ENCODE data around the gene KRT15. TPM values are rescaled to one million over a fixed set of nuclear protein-coding genes. Genes with fewer than 3 reads are reported as not detected.

The KRT15 gene
- total RNA-seq, 1 donor from 2014 or later: not detected

- Histone ChIP-seq H3K27ac (ENCODE audit: low read depth, low read length) (no peak overlapping the region), H3K36me3 (ENCODE audit: control insufficient read depth in 3 of 3, insufficient read depth in 3 of 3, low read length in 3 of 3) (no peaks in the 10 kb centered on the region), H3K4me3 (ENCODE audit: low read length in 3 of 3) (no peak overlapping the region), H3K4me1 (ENCODE audit: control insufficient read depth in 3 of 3, insufficient read depth in 3 of 3, low read length in 3 of 3) (peaks cover 0 to 9% (median 6%) of the 10 kb centered on the region in 3 donors), H3K9me3 (ENCODE audit: control insufficient read depth in 3 of 3, low read length in 3 of 3) (no peaks in the 10 kb centered on the region), H3K27me3 (ENCODE audit: control insufficient read depth in 3 of 3, insufficient read depth in 3 of 3, low read length in 3 of 3) (peaks cover 49 to 58% (median 52%) of the 10 kb centered on the region in 3 donors), H3K9ac (ENCODE audit: low read depth in 1 of 3, low read length in 3 of 3) (no peak overlapping the region)
These were observed 10.3 kb upstream of the KRT15 start for GRCh38 chr17:41528959-41529353.

DNA sequence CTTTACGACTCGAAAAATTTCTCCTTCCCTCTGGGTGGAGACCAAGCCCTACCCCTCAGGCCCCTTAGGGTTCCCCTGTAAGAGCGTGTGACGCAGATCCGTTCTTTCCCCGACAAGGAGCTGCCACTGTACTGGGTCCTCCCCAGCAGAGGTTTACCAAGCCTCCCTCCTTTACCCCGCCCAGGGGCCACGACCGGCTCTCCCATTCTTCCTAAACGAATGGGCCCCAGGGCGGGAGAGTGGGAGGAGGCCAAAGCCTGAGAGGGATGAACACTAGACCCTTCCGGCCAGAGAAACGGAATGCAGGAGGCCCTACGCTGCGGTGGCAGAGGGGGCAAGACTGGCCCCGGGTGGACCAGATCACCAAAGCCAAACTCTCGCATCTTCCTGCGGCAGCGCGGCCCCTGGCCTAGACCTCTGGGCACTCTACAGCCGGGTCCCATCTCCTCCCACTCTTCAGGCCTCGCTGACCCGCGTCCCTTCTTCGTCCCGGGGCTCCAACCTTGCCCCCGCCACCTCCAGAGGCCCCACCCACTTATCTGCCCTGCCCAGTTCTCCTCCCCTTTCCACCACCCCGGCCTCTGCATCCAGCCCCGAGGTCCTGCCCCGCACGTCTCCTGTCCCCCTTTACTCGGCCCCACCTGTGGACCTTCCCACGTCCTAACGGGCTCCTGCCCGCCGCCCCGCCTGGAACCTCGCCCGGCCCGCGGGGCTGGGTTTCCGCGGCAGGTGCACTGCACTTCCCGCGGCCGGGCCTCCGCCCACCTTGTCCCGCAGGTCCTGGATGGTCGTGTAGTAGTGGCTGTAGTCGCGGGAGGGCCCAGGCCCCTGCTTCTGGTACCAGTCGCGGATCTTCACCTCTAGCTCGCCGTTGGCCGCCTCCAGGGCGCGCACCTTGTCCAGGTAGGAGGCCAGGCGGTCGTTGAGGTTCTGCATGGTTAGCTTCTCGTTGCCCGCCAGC, 8.7 kb upstream of the KRT15 start:
- H3K4me1 ChIP-seq (ENCODE audit: control insufficient read depth in 3 of 3, insufficient read depth in 3 of 3, low read length in 3 of 3): peaks cover 0 to 9% (median 6%) of the 10 kb centered on the region in 3 donors
- H3K4me3 ChIP-seq (ENCODE audit: low read length in 3 of 3): no peak overlapping the region
- no peak overlapping the region for H3K9ac ChIP-seq (ENCODE audit: low read depth in 1 of 3, low read length in 3 of 3)
- no peaks in the 10 kb centered on the region for H3K36me3 ChIP-seq (ENCODE audit: control insufficient read depth in 3 of 3, insufficient read depth in 3 of 3, low read length in 3 of 3)
- peaks cover 49 to 60% (median 60%) of the 10 kb centered on the region in 3 donors for H3K27me3 ChIP-seq (ENCODE audit: control insufficient read depth in 3 of 3, insufficient read depth in 3 of 3, low read length in 3 of 3)
- no peak overlapping the region for H3K27ac ChIP-seq (ENCODE audit: low read depth, low read length)
- H3K9me3 ChIP-seq (ENCODE audit: control insufficient read depth in 3 of 3, low read length in 3 of 3): no peaks in the 10 kb centered on the region

- Histone ChIP-seq H3K4me1 (ENCODE audit: control insufficient read depth in 3 of 3, insufficient read depth in 3 of 3, low read length in 3 of 3) (peaks cover 2 to 13% (median 6%) of the 10 kb centered on the region in 3 donors), H3K9me3 (ENCODE audit: control insufficient read depth in 3 of 3, low read length in 3 of 3) (no peaks in the 10 kb centered on the region), H3K27me3 (ENCODE audit: control insufficient read depth in 3 of 3, insufficient read depth in 3 of 3, low read length in 3 of 3) (peaks cover 34 to 63% (median 47%) of the 10 kb centered on the region in 3 donors), H3K36me3 (ENCODE audit: control insufficient read depth in 3 of 3, insufficient read depth in 3 of 3, low read length in 3 of 3) (no peaks in the 10 kb centered on the region), H3K9ac (ENCODE audit: low read depth in 1 of 3, low read length in 3 of 3) (no peak overlapping the region), H3K4me3 (ENCODE audit: low read length in 3 of 3) (no peak overlapping the region), H3K27ac (ENCODE audit: low read depth, low read length) (no peak overlapping the region)
These were observed 5.6 kb upstream of the KRT15 start for GRCh38 chr17:41524261-41524660.

GRCh38 chr17:41523787-41524186, 5.1 kb upstream of the KRT15 start:
- H3K27ac ChIP-seq (ENCODE audit: low read depth, low read length): no peak overlapping the region

GRCh38 chr17:41523225-41523593, 4.5 kb upstream of the KRT15 start:
- no peak overlapping the region for H3K27ac ChIP-seq (ENCODE audit: low read depth, low read length)
- no peak overlapping the region for H3K4me3 ChIP-seq (ENCODE audit: low read length in 3 of 3)
- peaks cover 25 to 55% (median 39%) of the 10 kb centered on the region in 3 donors for H3K27me3 ChIP-seq (ENCODE audit: control insufficient read depth in 3 of 3, insufficient read depth in 3 of 3, low read length in 3 of 3)
- H3K36me3 ChIP-seq (ENCODE audit: control insufficient read depth in 3 of 3, insufficient read depth in 3 of 3, low read length in 3 of 3): no peaks in the 10 kb centered on the region
- H3K9me3 ChIP-seq (ENCODE audit: control insufficient read depth in 3 of 3, low read length in 3 of 3): no peaks in the 10 kb centered on the region
- H3K4me1 ChIP-seq (ENCODE audit: control insufficient read depth in 3 of 3, insufficient read depth in 3 of 3, low read length in 3 of 3): peaks cover 2 to 12% (median 6%) of the 10 kb centered on the region in 3 donors
- H3K9ac ChIP-seq (ENCODE audit: low read depth in 1 of 3, low read length in 3 of 3): no peak overlapping the region

More at GRCh38 chr17:41523787-41524186, 5.1 kb upstream of the KRT15 start:
- H3K9me3 ChIP-seq (ENCODE audit: control insufficient read depth in 3 of 3, low read length in 3 of 3): no peaks in the 10 kb centered on the region
- no peaks in the 10 kb centered on the region for H3K36me3 ChIP-seq (ENCODE audit: control insufficient read depth in 3 of 3, insufficient read depth in 3 of 3, low read length in 3 of 3)
- no peak overlapping the region for H3K9ac ChIP-seq (ENCODE audit: low read depth in 1 of 3, low read length in 3 of 3)
- H3K4me1 ChIP-seq (ENCODE audit: control insufficient read depth in 3 of 3, insufficient read depth in 3 of 3, low read length in 3 of 3): peaks cover 2 to 13% (median 6%) of the 10 kb centered on the region in 3 donors
- no peak overlapping the region for H3K4me3 ChIP-seq (ENCODE audit: low read length in 3 of 3)
- peaks cover 29 to 59% (median 43%) of the 10 kb centered on the region in 3 donors for H3K27me3 ChIP-seq (ENCODE audit: control insufficient read depth in 3 of 3, insufficient read depth in 3 of 3, low read length in 3 of 3)

- H3K36me3 ChIP-seq (ENCODE audit: control insufficient read depth in 3 of 3, insufficient read depth in 3 of 3, low read length in 3 of 3): no peaks in the 10 kb centered on the region
- no peak overlapping the region for H3K27ac ChIP-seq (ENCODE audit: low read depth, low read length)
- H3K9ac ChIP-seq (ENCODE audit: low read depth in 1 of 3, low read length in 3 of 3): no peak overlapping the region
- peaks cover 18 to 52% (median 38%) of the 10 kb centered on the region in 3 donors for H3K27me3 ChIP-seq (ENCODE audit: control insufficient read depth in 3 of 3, insufficient read depth in 3 of 3, low read length in 3 of 3)
- no peaks in the 10 kb centered on the region for H3K9me3 ChIP-seq (ENCODE audit: control insufficient read depth in 3 of 3, low read length in 3 of 3)
- peaks cover under 1 to 5% (median 2%) of the 10 kb centered on the region in 3 donors for H3K4me1 ChIP-seq (ENCODE audit: control insufficient read depth in 3 of 3, insufficient read depth in 3 of 3, low read length in 3 of 3)
- H3K4me3 ChIP-seq (ENCODE audit: low read length in 3 of 3): no peak overlapping the region
These were observed 3.9 kb upstream of the KRT15 start for GRCh38 chr17:41522301-41523224.

- H3K4me1 ChIP-seq (ENCODE audit: control insufficient read depth in 3 of 3, insufficient read depth in 3 of 3, low read length in 3 of 3): peaks cover 0 to 4% (median 2%) of the 10 kb centered on the region in 3 donors
- no peaks in the 10 kb centered on the region for H3K9me3 ChIP-seq (ENCODE audit: control insufficient read depth in 3 of 3, low read length in 3 of 3)
- no peak overlapping the region for H3K9ac ChIP-seq (ENCODE audit: low read depth in 1 of 3, low read length in 3 of 3)
- H3K36me3 ChIP-seq (ENCODE audit: control insufficient read depth in 3 of 3, insufficient read depth in 3 of 3, low read length in 3 of 3): no peaks in the 10 kb centered on the region
- peaks cover 12 to 45% (median 31%) of the 10 kb centered on the region in 3 donors for H3K27me3 ChIP-seq (ENCODE audit: control insufficient read depth in 3 of 3, insufficient read depth in 3 of 3, low read length in 3 of 3)
- no peak overlapping the region for H3K27ac ChIP-seq (ENCODE audit: low read depth, low read length)
- H3K4me3 ChIP-seq (ENCODE audit: low read length in 3 of 3): no peak overlapping the region
These were observed 3.0 kb upstream of the KRT15 start for GRCh38 chr17:41521574-41522261.

DNA sequence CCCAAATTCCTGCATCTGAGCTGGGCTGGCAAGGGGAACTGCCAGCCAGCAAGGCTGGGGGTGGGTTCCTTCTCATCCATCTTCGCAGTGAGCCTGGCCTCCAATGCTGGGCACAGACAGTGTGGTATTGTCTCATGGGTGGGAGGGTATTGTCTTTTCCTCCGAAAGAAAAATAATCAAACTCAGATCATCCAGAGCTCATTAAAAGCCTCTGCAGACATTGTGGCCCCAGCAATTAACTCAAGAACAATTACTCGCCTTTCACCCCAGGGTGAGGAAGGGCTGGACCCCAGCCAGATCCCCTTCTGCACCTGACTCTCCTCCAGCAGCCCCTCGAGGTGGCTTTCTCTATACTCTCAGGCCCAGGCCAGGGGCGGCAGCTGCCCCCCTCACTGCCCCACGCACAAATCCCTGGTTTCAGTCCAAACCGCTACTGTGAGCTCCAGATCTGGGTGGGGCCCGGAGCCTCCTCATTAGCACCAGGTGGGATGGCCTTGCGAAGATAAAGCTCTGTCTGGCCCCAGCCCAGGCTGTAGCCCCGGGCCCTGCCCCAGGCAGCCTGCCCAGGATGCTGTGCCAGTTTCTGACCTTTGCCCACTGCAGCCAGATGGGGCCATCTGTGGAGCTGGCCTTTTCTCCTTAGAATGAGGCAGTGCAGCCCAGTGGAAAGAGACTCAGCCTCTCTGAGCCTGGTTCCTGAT, 2.3 kb upstream of the KRT15 start:
- H3K9ac ChIP-seq (ENCODE audit: low read depth in 1 of 3, low read length in 3 of 3): no peak overlapping the region
- peaks cover 7 to 49% (median 36%) of the 10 kb centered on the region in 3 donors for H3K27me3 ChIP-seq (ENCODE audit: control insufficient read depth in 3 of 3, insufficient read depth in 3 of 3, low read length in 3 of 3)

More for the DNA sequence above, 2.3 kb upstream of the KRT15 start:
- Histone ChIP-seq H3K27ac (ENCODE audit: low read depth, low read length) (no peak overlapping the region), H3K4me1 (ENCODE audit: control insufficient read depth in 3 of 3, insufficient read depth in 3 of 3, low read length in 3 of 3) (peaks cover 0 to 4% (median 2%) of the 10 kb centered on the region in 3 donors), H3K36me3 (ENCODE audit: control insufficient read depth in 3 of 3, insufficient read depth in 3 of 3, low read length in 3 of 3) (no peaks in the 10 kb centered on the region), H3K4me3 (ENCODE audit: low read length in 3 of 3) (no peak overlapping the region), H3K9me3 (ENCODE audit: control insufficient read depth in 3 of 3, low read length in 3 of 3) (no peaks in the 10 kb centered on the region)

All from skeletal muscle tissue (tissue), 4 donors.